Loucy (cell line): ENCODE data around the gene MTSS2.

Source experiments
- H2AFZ ChIP-seq: fragments of 200-600 bp; sonication (generic); 2 replicates; pipeline ENCODE4 v1.6.0; 2016; ENCODE audit warnings: antibody characterized with exemption, mild to moderate bottlenecking, low read length, moderate library complexity
- H3F3A ChIP-seq: fragments of 200-600 bp; 2 replicates; pipeline ENCODE4 v1.6.0; 2016; ENCODE audit warnings: antibody characterized with exemption, low read depth, mild to moderate bottlenecking
- H3K27me3 ChIP-seq: fragments of 200-600 bp; sonication (generic); 2 replicates; pipeline ENCODE4 v1.6.1; 2014; ENCODE audit warnings: low read length, mild to moderate bottlenecking; ENCODE audit not compliant: insufficient read depth, poor library complexity, severe bottlenecking
- H3K36me3 ChIP-seq: fragments of 200-600 bp; sonication (generic); 2 replicates; pipeline ENCODE4 v1.6.1; 2016; ENCODE audit warnings: low read length; ENCODE audit not compliant: insufficient read depth
- H3K4me1 ChIP-seq: fragments of 200-600 bp; sonication (generic); 2 replicates; pipeline ENCODE4 v1.5.1; 2014; ENCODE audit warnings: low read length, mild to moderate bottlenecking; ENCODE audit not compliant: insufficient read depth, poor library complexity, severe bottlenecking
- H3K4me2 ChIP-seq: fragments of 200-600 bp; sonication (generic); 2 replicates; pipeline ENCODE4 v1.6.0; 2014; ENCODE audit warnings: antibody characterized with exemption, low read length, low read depth, mild to moderate bottlenecking; ENCODE audit not compliant: poor library complexity, severe bottlenecking
- H3K4me3 ChIP-seq: fragments of 200-600 bp; sonication (generic); 2 replicates; pipeline ENCODE4 v1.5.1; 2014; ENCODE audit warnings: low read length, mild to moderate bottlenecking, mixed read lengths; ENCODE audit not compliant: poor library complexity, severe bottlenecking
- H3K79me2 ChIP-seq: fragments of 200-600 bp; sonication (generic); 2 replicates; pipeline ENCODE4 v1.6.1; 2014; ENCODE audit warnings: low read length; ENCODE audit not compliant: insufficient read depth
- H3K9ac ChIP-seq: fragments of 200-600 bp; sonication (generic); 2 replicates; pipeline ENCODE4 v1.6.0; 2014; ENCODE audit warnings: mild to moderate bottlenecking, low read depth, low read length, moderate library complexity; ENCODE audit not compliant: poor library complexity, severe bottlenecking
- H3K9me2 ChIP-seq: fragments of 200-600 bp; sonication (generic); replicated peaks from 2 replicates; pipeline ENCODE4 v1.6.1; 2016; ENCODE audit warnings: low read depth, low read length, mixed read lengths
- H3K9me3 ChIP-seq: fragments of 200-600 bp; sonication (generic); 2 replicates; pipeline ENCODE4 v1.6.1; 2014; ENCODE audit warnings: mild to moderate bottlenecking, antibody characterized with exemption, low read length, low read depth; ENCODE audit not compliant: insufficient read depth
- H4K20me1 ChIP-seq: fragments of 200-600 bp; sonication (generic); 2 replicates; pipeline ENCODE4 v1.6.0; 2014; ENCODE audit warnings: antibody characterized with exemption, low read length, mild to moderate bottlenecking; ENCODE audit not compliant: insufficient read depth, poor library complexity, severe bottlenecking
- EZH2phosphoT487 ChIP-seq: fragments of 200-600 bp; IDR thresholded peaks from 2 replicates; pipeline ENCODE4 v1.6.1; 2018; ENCODE audit warnings: antibody characterized with exemption, mild to moderate bottlenecking, moderate library complexity, borderline replicate concordance
- TF ChIP-seq, protein P1 (sequence below): fragments of 200-600 bp; sonication (generic); conservative IDR thresholded peaks from 2 replicates; pipeline ENCODE4 v1.5.1; 2014; ENCODE audit warnings: mild to moderate bottlenecking, antibody characterized with exemption, low read length

MTSS2 gene

DNA sequence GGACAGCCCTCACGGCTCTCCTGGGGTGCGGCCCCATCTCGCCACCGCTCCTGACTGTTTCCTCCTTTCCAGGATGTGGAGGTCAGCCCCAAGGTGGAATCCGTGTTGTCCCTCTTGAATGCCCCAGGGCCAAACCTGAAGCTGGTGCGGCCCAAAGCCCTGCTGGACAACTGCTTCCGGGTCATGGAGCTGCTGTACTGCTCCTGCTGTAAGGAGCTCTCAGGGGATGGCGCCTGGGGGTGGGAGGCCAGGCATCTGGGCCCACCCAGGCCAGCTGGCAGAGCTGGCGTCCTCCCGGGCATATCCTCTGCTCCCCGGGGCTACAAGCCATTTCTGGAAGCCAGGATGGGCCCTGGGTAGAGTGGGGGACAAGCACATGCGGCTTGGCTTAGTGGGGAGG, 26.3 kb downstream of the MTSS2 start:
- H3K36me3 ChIP-seq: no peaks in the 10 kb centered on the region
- H3K9ac ChIP-seq: no peak overlapping the region
- no peaks in the 10 kb centered on the region for H3K79me2 ChIP-seq
- H3K27me3 ChIP-seq: no peaks in the 10 kb centered on the region
- no peak overlapping the region for H3K4me3 ChIP-seq
- H3F3A ChIP-seq: no peaks in the 10 kb centered on the region
- no peaks in the 10 kb centered on the region for H4K20me1 ChIP-seq
- no peak for TF ChIP-seq EZH2phosphoT487
- TF ChIP-seq, protein P1, sequence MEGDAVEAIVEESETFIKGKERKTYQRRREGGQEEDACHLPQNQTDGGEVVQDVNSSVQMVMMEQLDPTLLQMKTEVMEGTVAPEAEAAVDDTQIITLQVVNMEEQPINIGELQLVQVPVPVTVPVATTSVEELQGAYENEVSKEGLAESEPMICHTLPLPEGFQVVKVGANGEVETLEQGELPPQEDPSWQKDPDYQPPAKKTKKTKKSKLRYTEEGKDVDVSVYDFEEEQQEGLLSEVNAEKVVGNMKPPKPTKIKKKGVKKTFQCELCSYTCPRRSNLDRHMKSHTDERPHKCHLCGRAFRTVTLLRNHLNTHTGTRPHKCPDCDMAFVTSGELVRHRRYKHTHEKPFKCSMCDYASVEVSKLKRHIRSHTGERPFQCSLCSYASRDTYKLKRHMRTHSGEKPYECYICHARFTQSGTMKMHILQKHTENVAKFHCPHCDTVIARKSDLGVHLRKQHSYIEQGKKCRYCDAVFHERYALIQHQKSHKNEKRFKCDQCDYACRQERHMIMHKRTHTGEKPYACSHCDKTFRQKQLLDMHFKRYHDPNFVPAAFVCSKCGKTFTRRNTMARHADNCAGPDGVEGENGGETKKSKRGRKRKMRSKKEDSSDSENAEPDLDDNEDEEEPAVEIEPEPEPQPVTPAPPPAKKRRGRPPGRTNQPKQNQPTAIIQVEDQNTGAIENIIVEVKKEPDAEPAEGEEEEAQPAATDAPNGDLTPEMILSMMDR: no peak
- no peak overlapping the region for H2AFZ ChIP-seq
- H3K4me2 ChIP-seq: no peak overlapping the region
- H3K9me2 ChIP-seq: no peaks in the 10 kb centered on the region
- no peaks in the 10 kb centered on the region for H3K9me3 ChIP-seq
- H3K4me1 ChIP-seq: no peaks in the 10 kb centered on the region

DNA sequence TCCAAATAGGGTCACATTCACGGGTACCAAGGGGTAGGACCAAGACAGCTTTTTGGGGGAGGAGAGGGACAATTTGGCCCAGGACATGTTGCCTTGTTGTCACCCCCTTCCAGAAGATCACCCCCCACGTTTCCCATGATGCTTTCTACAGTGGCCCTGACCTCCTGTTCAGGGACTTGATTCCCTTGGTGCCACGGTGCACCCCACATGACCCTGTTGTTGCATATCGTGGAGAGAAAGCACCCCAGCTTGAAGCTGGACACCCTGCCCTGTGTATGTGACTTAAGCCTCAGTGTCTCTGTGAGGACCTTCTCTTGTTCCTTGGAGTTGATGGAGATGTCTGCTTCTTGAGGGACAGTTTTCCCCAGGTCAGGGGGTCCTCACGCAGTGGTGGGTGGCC, 26.9 kb downstream of the MTSS2 start:
- H3K4me2 ChIP-seq: no peak overlapping the region

DNA sequence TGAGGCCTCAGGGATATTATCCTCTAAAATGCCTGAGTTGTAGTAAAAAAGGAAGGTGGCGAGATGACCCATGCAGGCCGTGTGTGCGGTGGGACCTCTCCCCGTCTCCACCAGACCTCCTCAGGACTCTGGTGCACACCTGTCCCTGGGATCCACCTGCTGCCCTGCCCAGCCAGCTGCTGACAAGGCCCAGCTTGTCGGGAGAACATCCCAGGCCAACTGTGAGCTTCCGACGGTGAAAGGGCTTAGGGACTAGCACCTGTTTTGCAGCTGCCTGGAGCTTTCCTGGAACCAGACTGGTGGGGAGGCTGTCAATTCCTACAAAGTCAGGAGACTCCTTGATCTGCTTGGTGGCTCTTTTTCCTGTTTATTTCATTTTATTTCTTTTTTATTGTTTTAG, 27.9 kb downstream of the MTSS2 start:
- no peaks in the 10 kb centered on the region for H3K4me1 ChIP-seq
- H3F3A ChIP-seq: no peaks in the 10 kb centered on the region
- H4K20me1 ChIP-seq: no peaks in the 10 kb centered on the region

More for the DNA sequence above, 26.9 kb downstream of the MTSS2 start:
- TF ChIP-seq EZH2phosphoT487: no peak
- TF ChIP-seq, protein P1: no peak
- H3K36me3 ChIP-seq: no peaks in the 10 kb centered on the region
- no peaks in the 10 kb centered on the region for H3K4me1 ChIP-seq
- no peak overlapping the region for H3K9ac ChIP-seq
- no peak overlapping the region for H3K4me3 ChIP-seq
- no peaks in the 10 kb centered on the region for H3K27me3 ChIP-seq
- H4K20me1 ChIP-seq: no peaks in the 10 kb centered on the region
- no peaks in the 10 kb centered on the region for H3K9me2 ChIP-seq
- no peaks in the 10 kb centered on the region for H3F3A ChIP-seq
- no peaks in the 10 kb centered on the region for H3K79me2 ChIP-seq
- no peaks in the 10 kb centered on the region for H3K9me3 ChIP-seq
- H2AFZ ChIP-seq: no peak overlapping the region

More for the DNA sequence above, 27.9 kb downstream of the MTSS2 start:
- Histone ChIP-seq H3K4me2 (no peak overlapping the region), H3K9me3 (no peaks in the 10 kb centered on the region), H3K4me3 (no peak overlapping the region), H3K27me3 (no peaks in the 10 kb centered on the region), H2AFZ (no peak overlapping the region), H3K9me2 (no peaks in the 10 kb centered on the region), H3K79me2 (no peaks in the 10 kb centered on the region), H3K36me3 (no peaks in the 10 kb centered on the region), H3K9ac (no peak overlapping the region)
- TF ChIP-seq, protein P1: no peak
- TF ChIP-seq EZH2phosphoT487: no peak
